Measurements from ENCODE around the gene PUM1.
"Not testable (repeated sequence)": the region's sequence is repeated elsewhere in the genome, so short reads cannot be mapped to it uniquely, and the experiment has no call there.

PUM1 gene

GRCh38 chr1:30990591-30990990 is 74.9 kb downstream of the PUM1 start:
- no peak for DNase-seq

GRCh38 chr1:30988045-30988444 is 77.5 kb downstream of the PUM1 start:
- no peak for DNase-seq

DNA sequence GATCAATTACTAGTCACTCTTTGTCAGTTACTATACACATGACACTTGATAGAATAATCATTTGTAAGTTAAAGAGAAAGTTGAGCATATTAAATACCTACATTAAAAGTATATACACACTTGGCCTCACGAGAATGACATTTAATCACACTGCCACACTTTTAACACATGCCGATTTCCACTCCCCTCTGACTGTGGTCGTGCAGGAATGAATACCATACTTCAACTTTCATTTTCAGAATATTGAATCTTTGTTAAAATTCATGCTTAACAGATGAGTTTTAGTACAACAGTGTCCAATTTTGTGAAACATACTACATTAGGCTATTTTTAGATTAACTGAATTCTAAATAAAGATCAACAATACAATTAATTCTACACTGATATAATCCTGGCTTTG is 78.8 kb downstream of the PUM1 start:
- no peak for DNase-seq

DNA sequence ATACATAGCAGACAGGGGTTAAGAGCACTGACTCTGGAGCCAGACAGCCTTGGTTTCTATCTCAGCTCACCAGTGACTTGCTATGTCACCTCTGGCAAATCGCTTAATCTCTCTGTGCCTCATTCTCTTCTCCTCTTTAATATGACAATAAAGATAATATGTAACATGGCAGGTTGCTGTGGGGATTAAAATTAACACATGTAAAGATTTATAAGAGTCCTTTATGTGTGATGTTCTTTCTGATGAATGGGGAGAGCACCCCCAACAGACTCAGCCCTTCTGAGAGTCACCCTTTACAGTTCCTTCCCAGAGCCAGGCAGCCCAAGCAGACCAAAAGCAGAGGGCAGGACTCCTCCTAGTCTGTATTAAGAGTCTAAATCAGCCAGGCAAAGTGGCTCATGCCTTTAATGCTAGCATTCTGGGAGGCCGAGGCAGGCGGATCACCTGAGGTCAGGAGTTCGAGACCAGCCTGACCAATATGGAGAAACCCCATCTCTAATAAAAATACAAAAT is 80.5 kb downstream of the PUM1 start:
- DNase-seq: no peak

DNA sequence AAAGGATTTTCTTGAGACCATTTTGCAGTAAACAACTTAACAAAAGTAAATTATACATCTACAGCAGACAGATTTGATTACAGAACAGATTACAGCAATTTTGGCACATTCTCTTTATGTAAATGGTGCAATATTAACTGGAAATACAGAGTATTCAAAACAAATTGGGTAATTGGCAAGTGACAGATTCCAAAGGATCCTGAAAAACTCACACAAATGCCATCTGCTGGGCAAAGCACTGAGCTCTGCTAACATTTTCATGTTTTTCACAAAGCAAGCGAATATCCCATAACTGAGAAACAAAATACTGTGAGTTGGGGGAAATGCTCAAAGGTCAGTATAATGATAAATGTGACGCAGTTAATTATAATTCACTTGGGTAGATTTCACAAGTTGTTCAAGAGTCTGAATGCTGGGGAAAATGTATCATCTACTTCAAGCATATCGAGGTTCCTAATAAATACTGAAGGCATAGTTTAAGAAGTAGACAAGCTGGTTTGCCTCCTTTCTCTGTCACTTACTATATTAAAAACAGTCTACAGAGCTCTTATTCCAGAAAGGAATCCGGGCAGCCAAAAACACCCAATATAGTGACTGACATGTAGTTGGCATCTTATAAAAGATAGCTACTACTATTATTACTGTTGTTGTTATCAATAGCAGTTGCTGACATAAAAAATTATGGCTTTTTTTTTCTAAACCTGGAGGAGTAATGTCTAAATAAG is 81.2 kb downstream of the PUM1 start:
- DNase-seq: no peak

- no peak for DNase-seq
These were observed 82.6 kb downstream of the PUM1 start for GRCh38 chr1:30982937-30983336.

- no peak for DNase-seq
These were observed 83.1 kb downstream of the PUM1 start for GRCh38 chr1:30982431-30982830.

DNA sequence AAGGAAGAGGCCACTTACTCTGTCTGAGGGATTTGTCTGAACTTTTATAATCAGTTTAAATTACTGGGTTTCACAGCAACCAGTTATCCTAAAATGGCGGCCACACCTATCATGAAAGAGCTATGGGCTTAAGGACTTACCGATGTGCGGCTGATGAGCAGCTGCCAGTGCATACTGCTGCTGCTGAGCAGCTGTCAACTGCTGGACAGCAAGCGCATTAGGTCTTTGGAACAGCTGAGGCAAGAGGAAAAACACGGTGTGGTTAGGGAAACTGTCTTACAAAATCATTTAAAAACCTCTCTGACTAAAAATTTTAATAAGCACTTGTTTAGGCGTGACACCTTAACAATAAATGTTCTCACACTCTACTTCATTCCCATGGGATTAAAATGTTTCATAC is 84.3 kb downstream of the PUM1 start:
- DNase-seq: no peak

DNA sequence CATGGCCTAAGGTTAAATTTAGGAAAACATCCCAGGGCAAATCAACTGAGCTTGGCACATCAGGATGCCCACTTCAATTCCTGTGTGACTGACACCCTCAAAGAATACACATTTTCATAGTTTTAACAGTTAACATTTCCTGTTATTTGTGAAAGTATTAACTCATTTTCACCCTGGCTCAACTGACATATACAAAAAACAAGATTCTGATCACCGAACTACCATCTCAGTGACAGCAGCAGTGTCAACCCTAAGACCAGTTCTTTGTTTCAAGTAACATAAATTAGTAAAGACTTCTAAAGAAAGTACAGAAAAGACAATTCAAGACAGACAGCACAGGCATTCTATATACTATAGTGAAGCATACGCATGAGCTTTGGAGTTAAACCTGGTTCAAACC is 88.0 kb downstream of the PUM1 start:
- DNase-seq: no peak

DNA sequence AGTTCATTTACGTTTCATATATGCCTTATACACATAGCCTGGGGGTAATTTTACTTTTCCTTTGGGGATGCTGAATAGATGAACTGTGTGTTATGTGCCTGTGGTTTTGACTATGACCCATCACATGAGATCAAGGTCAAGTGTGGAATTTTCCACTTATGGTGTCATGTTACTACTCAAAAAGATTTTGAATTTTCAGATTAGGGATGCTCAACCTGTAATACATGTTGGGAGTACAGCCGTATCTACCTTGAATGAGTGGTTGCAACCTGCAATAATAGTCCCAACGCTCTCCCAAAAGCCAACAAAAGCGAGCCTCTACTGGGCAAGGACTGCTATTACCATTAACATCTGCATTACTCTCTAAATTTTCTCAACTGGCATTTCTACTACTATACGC is 88.4 kb downstream of the PUM1 start:
- DNase-seq: no peak

DNA sequence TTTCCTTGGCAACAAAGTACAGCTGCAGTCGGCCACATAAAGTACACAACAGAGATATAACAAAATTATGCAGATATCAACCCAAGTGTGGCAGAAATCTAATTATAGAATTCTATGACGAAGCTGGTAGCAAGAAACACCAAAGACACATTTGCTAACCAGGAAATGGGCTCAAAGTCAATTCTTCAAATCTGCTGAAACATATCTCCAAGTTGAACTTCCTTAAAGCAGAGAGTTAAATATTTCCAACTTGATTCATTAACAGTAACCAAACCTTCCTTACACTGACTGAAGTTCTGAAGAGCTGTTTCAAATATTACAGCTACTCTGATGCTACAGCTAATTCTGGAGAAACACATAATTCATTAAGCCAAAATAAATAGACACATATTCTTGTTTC is 89.4 kb downstream of the PUM1 start:
- DNase-seq: no peak

GRCh38 chr1:30975217-30975616 is 90.3 kb downstream of the PUM1 start:
- DNase-seq: no peak

- DNase-seq: no peak
These were observed 91.0 kb downstream of the PUM1 start for GRCh38 chr1:30974536-30974935.

DNA sequence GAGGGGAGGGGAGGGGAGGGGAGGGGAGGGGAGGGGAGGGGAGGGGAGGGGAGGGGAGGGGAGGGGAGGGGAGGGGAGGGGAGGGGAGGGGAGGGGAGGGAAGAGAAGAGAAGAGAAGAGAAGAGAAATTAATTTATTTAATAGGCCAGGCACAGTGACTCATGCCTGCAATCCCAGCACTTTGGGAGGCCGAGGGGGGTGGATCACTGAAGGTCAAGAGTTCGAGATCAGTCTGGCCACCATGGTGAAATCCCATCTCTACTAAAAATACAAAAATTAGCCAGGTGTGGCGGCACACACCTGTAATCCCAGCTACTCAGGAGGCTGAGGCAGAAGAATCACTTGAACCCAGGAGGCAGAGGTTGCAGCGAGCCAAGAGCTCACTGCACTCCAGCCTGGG is 93.2 kb downstream of the PUM1 start:
- not testable (repeated sequence) for DNase-seq

DNA sequence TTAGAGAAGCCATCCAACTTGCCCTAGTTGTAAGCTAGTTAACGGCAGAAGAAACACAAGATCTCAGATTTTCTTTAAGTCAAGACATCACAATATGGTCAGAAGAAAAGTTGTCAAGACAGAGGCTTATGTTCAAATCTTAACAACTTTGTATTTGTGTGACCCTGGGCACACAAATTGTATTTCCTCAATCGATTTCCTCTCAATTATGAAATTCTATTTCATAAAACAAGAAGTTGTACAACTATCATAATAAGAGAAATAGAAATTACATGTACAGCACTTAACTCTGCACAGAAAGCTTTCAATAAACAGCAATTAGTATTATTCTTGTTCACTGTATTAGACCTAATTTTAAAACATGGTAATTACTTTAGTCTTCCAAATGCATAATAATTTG is 94.0 kb downstream of the PUM1 start:
- no peak for DNase-seq

DNA sequence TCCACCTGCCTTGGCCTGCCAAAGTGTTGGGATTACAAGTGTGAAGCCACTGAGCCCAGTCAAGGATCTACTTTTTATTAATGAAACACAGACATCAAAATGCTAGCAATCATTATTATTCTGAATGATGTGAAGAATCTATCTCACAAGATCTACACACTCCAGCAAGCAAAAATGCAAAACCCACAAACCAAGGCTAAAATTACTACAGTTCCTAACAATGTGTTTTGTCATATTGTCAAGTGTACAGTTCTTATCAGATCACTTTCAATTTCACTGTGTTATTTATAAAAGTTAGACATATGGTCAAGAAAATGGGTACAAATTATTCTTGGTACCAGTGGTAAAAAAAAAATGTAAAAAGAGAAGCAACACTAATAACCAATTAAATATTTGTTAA is 95.6 kb downstream of the PUM1 start:
- no peak for DNase-seq

DNA sequence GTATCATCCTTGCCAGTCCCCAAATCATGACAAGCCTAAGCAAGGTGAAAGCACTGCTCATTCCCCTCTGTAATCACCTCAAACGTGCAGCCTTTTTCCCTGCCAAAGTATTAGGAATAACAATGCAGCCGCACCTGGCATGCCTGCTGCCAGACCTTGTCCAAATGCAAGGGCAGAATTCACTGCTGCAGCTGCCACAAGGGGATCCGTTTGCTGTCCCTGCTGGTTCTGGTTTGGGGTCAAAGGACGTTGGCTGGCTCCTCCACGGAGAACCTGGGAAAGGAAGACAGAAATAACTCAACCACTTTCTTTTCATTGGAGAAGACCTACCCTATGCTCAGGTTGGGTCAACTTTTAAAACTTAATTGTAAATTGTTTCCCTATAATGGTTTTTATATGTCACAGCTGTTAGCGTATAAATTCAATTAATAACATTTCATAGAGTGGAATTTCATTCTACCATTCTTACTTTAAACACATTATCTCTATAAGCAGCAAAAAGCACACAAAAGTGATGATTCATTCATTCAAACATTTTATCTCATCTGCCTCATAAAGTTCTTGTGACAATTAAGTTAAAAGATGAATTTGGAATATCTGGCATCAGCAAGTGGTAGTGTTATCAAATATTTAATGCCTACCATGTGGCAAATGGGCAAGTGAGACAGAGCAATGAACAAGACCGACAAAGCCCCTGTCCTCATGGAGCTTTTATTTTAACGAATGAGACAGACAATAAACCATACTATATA is 97.1 kb downstream of the PUM1 start:
- DNase-seq: no peak

DNA sequence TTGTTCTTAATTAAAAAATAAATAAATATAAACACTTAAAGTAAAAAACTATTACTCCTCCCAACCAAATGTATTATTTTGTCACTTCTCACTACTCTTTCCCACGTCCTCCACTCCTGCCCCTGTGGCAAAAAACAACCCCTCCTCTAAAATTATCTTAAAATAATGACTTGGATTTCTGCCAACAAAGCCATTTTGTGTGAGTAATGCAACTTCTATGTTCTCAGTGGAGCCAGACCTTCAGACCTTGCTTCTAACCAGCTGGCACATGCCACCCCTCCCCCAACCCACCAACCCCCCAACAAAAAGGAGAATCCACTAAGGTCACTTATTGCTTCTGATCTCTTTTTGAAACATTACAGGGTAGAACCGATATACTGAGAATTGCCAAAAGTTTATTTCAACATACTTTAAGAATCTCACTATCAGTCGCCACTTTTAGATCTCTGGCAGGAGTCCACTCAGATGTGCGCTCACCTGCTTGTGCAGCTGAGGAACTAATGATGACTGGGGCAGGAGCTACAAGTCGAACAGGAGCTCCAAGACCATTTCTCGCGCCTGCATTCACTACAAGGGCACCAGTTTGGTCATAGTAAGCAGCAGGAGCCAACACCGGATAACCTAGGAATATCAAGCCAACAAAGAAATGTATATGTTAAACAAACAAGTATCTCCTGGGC is 98.7 kb downstream of the PUM1 start:
- no peak for DNase-seq

DNA sequence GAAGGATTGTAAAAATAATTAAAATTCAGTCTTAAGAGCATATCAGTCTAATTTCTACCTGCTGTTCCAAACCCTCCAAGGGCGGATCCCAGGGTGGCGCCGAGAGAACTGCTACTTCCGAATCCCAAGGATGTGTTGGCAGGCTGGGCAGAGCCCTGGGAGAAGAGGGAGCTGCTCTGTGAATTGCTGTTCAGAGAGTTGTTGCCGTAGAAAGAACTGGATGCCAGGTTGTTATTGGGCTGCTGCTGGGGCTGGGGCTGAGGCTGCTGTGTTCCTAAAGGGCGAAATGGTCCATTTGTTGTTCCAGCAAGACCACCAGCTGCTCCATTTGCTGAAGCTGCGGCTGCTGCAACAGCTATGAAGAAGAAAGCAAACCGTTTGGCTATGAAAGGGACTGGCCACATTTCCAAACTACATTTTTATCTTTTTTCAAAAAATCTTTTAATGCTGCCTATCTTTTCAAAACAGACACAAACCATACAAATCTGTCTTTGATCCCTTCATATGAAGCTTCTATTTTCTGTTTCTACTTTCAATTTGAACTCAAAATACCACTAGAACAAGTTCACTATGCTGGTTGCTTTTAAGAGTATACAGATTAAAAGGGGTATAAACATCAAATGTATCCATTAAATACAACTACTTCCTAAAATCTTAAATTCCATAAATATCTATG is 99.5 kb downstream of the PUM1 start:
- DNase-seq: no peak

GRCh38 chr1:30964706-30965105 is 100.8 kb downstream of the PUM1 start:
- no peak for DNase-seq

DNA sequence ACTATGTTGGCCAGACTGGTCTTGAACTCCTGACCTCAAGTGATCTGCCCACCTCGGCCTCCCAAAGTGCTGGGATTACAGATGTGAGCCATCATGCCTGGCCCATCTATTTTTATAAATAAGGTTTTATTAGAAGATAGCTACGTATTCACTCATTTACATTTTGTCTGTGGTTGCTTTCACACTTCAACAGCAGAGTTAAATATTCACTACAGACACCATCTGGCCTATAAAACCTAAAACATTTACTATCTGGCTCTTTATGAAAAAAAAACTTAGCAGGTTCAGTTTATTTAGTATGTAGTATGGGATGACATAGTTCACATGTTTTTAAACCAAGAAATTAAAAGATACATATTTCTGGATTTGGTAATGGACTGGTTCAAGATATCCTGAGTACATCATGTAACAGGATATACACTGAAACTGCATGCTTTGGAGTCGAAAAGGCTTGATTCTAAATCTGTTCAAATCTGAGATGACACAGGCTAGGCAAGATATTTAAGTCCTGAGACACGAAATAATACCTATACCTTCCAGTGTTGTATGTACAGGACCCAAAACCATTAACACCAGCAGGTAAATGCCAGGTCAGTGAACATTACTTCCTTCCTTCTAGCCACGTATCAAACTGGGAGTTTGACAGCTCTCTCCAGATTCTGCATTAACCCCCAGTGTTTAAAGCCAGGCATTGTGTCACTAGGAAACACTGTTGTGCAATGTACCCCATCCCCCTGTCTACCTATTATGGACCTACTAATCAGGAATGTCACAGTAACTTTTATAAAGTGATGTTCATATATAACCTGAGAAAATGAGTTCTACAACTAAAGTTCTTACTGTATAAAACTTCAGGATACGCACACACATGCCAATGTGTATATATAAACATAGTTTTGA is 102.7 kb downstream of the PUM1 start:
- no peak for DNase-seq

DNA sequence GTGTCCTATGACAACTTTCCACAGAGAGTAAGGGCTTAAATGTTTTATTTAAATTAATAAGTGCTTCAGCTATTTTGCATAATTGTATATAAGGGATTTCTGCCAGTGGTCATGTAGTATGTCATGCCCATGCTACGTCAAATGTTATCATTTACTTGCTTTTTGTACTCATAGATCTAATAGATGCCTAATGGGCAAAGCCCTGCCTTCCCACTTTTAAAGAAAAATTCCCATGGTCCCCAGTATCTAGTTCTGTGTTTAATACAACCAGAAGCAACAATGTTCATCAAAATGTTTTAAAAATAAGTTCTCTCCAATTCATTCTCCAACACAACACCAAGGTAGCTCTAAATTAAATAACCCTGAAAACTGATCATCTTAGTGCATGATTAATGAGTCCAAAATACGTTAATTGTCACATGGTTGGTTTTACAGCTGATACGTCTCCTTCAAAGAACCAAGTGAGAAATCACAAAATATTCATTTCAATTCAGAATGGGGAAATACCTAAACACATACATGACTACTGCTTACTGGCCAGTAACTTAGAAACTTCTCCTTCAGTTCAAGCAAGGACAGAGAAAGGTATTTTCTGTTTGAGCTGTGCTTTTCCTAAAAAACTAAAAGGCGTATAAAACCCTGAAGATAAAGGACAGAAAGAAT is 107.8 kb downstream of the PUM1 start:
- no peak for DNase-seq

Measured in activated gamma-delta T cell (primary cell).